Activated CD8-positive, alpha-beta memory T cell treated with anti-CD3 and anti-CD28 coated beads, Interleukin-2, amount 50 U/mL, for 1 hour (primary cell): ENCODE data around the gene CAD.

ENCODE experiments used
- DNase-seq: peaks from one replicate; pipeline ENCODE4 v3.0.0-alpha.2; 2020; ENCODE audit errors: extremely low read depth

Gene CAD

GRCh38 chr2:27225526-27225925, 8.4 kb downstream of the CAD start:
- DNase-seq: no peak

GRCh38 chr2:27227501-27227900, 10.3 kb downstream of the CAD start:
- DNase-seq: no peak

- no peak for DNase-seq
Observed at GRCh38 chr2:27231921-27232320, 14.8 kb downstream of the CAD start.

GRCh38 chr2:27233341-27233740, 16.2 kb downstream of the CAD start:
- DNase-seq: no peak

GRCh38 chr2:27236136-27236535, 19.0 kb downstream of the CAD start:
- no peak for DNase-seq

GRCh38 chr2:27236626-27237025, 19.5 kb downstream of the CAD start:
- DNase-seq: no peak

GRCh38 chr2:27237341-27237945, 20.3 kb downstream of the CAD start:
- no peak for DNase-seq

GRCh38 chr2:27238976-27239375, 21.8 kb downstream of the CAD start:
- DNase-seq: no peak

GRCh38 chr2:27240406-27240805, 23.2 kb downstream of the CAD start:
- no peak for DNase-seq

- DNase-seq: no peak
Observed at GRCh38 chr2:27241761-27242613, 24.8 kb downstream of the CAD start.

- no peak for DNase-seq
Observed at GRCh38 chr2:27242614-27242951, 25.4 kb downstream of the CAD start.

- DNase-seq: no peak
Observed at GRCh38 chr2:27243391-27244130, 26.4 kb downstream of the CAD start.

GRCh38 chr2:27245116-27245515, 27.9 kb downstream of the CAD start:
- no peak for DNase-seq

- DNase-seq: no peak
Observed at GRCh38 chr2:27245626-27246025, 28.5 kb downstream of the CAD start.

- DNase-seq: no peak
Observed at GRCh38 chr2:27247893-27248292, 30.7 kb downstream of the CAD start.

- DNase-seq: no peak
Observed at GRCh38 chr2:27249159-27249890, 32.2 kb downstream of the CAD start.

GRCh38 chr2:27249891-27250651, 32.9 kb downstream of the CAD start:
- no peak for DNase-seq

- DNase-seq: no peak
Observed at GRCh38 chr2:27250652-27251379, 33.6 kb downstream of the CAD start.

- no peak for DNase-seq
Observed at GRCh38 chr2:27251766-27252165, 34.6 kb downstream of the CAD start.

- no peak for DNase-seq
Observed at GRCh38 chr2:27255187-27255586, 38.0 kb downstream of the CAD start.

GRCh38 chr2:27255660-27256059, 38.5 kb downstream of the CAD start:
- DNase-seq: no peak
